Tibial nerve (tissue), 4 donors: ENCODE data around the gene BMP10.

Source experiments
- EP300 ChIP-seq, 2 donors: sonication (generic); formaldehyde crosslinking; IDR thresholded peaks; one replicate each; pipeline ENCODE4 v1.6.1; 2017; ENCODE audit warnings: antibody characterized with exemption in 2 of 2, mild to moderate bottlenecking in 1 of 2
- POLR2A ChIP-seq, 2 donors: fragments of 450-650 bp; IDR thresholded peaks; one replicate each; pipeline ENCODE4 v1.6.1; 2017; ENCODE audit warnings: antibody characterized with exemption in 2 of 2, mild to moderate bottlenecking in 2 of 2, moderate library complexity in 2 of 2
- TF ChIP-seq, protein P1 (sequence below), 5 experiments: fragments of 200-600 bp in 3 of 5; fragments of 450-650 bp in 2 of 5; sonication (generic) in 3 of 5; IDR thresholded peaks; one replicate each; pipeline ENCODE4 v1.5.1; 2016 to 2019; ENCODE audit warnings: antibody characterized with exemption in 5 of 5, mild to moderate bottlenecking in 3 of 5, moderate library complexity in 2 of 5

DNA sequence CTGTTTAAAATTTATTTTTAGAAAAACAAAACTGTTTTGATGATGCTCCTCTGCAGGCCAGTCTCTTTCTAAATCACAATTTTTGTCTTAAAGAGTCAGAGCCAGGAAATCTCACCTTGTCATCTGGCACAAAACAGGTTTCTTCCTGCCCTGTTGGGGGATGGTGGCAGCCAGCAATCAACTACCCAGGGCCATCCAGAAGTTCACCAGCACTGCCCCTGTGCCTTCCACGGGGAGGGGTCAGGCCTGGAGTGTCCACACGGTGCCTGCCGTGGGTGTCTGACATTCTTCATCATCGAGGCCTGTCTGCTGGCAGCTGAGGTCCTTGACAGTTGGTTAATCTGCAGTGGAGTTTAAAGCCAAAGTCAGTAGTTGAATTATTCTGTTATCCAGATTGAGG is 40.0 kb upstream of the BMP10 start:
- TF ChIP-seq, protein P1, sequence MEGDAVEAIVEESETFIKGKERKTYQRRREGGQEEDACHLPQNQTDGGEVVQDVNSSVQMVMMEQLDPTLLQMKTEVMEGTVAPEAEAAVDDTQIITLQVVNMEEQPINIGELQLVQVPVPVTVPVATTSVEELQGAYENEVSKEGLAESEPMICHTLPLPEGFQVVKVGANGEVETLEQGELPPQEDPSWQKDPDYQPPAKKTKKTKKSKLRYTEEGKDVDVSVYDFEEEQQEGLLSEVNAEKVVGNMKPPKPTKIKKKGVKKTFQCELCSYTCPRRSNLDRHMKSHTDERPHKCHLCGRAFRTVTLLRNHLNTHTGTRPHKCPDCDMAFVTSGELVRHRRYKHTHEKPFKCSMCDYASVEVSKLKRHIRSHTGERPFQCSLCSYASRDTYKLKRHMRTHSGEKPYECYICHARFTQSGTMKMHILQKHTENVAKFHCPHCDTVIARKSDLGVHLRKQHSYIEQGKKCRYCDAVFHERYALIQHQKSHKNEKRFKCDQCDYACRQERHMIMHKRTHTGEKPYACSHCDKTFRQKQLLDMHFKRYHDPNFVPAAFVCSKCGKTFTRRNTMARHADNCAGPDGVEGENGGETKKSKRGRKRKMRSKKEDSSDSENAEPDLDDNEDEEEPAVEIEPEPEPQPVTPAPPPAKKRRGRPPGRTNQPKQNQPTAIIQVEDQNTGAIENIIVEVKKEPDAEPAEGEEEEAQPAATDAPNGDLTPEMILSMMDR (IDR thresholded peaks at IDR 0.05) = no peak
- TF ChIP-seq EP300 (IDR thresholded peaks at IDR 0.05) = no peak
- TF ChIP-seq POLR2A (IDR thresholded peaks at IDR 0.05) = no peak
